ENCODE data around the gene PON2. TPM values are rescaled to one million over a fixed set of nuclear protein-coding genes. Genes with fewer than 3 reads are reported as not detected.

The PON2 gene
- total and polyA plus RNA-seq, 2 experiments from 2014 or later = 39.4 to 42.4 TPM

- no peak overlapping the region for H3K27ac Mint-ChIP-seq
- Histone ChIP-seq H3K4me2 (no peak overlapping the region), H3K27ac (ENCODE audit: low read depth) (no peak overlapping the region), H3K4me1 (ENCODE audit: insufficient read depth) (no peaks in the 10 kb centered on the region), H3K4me3 (no peak overlapping the region), H3K9me2 (ENCODE audit: insufficient read depth) (0 out of 2 replicates have a peak, but pooled peaks cover 9% of the 10 kb centered on the region), H3F3A (replicated peaks; ENCODE audit: low read depth) (no peaks in the 10 kb centered on the region), H4K20me1 (replicated peaks; ENCODE audit: insufficient read depth) (no peaks in the 10 kb centered on the region), H3K36me3 (ENCODE audit: insufficient read depth) (peaks cover 3% of the 10 kb centered on the region; the same call in 1 of the 2 replicates), H3K27me3 (ENCODE audit: insufficient read depth) (no peaks in the 10 kb centered on the region), H2AFZ (no peak overlapping the region), H3K79me2 (replicated peaks; ENCODE audit: insufficient read depth) (no peaks in the 10 kb centered on the region)
- H3K4me1 Mint-ChIP-seq = no peaks in the 10 kb centered on the region
- H3K9me3 Mint-ChIP-seq = peaks cover 39% of the 10 kb centered on the region
- no peak for TF ChIP-seq JUNB (IDR thresholded peaks at IDR 0.05; ENCODE audit: unreplicated experiment)
- TF ChIP-seq CTCF (conservative IDR thresholded peaks at IDR 0.05; ENCODE audit: low read depth in 2 of 2) = no peak
- TF ChIP-seq NANOG (IDR thresholded peaks at IDR 0.05; ENCODE audit: borderline replicate concordance) = no peak
- no peak for TF ChIP-seq ETS1 (IDR thresholded peaks at IDR 0.05)
- TF ChIP-seq CREB1 (CRISPR knock-in tag; IDR thresholded peaks at IDR 0.05; ENCODE audit: low read depth) = no peak
- no peak for TF ChIP-seq POLR2AphosphoS5 (IDR thresholded peaks at IDR 0.05; ENCODE audit: low read depth)
- TF ChIP-seq EZH2 (IDR thresholded peaks at IDR 0.05; ENCODE audit: low read depth, unreplicated experiment) = no peak
- no peak for TF ChIP-seq ZNF462 (CRISPR knock-in tag; IDR thresholded peaks at IDR 0.05)
- TF ChIP-seq ZNF331 (CRISPR knock-in tag; IDR thresholded peaks at IDR 0.05; ENCODE audit: low read depth) = no peak
- no peak for TF ChIP-seq REST (IDR thresholded peaks at IDR 0.05; ENCODE audit: unreplicated experiment)
- TF ChIP-seq ZNF114 (CRISPR knock-in tag; IDR thresholded peaks at IDR 0.05) = no peak
- TF ChIP-seq STAT1 (IDR thresholded peaks at IDR 0.05; ENCODE audit: unreplicated experiment) = no peak
- no peak for TF ChIP-seq EZH2phosphoT487 (IDR thresholded peaks at IDR 0.05; ENCODE audit: unreplicated experiment)
- H3K4me3 Mint-ChIP-seq = no peak overlapping the region
- no peak for DNase-seq (ENCODE audit: low spot score)
- peaks cover 33% of the 10 kb centered on the region; the same call in 2 of the 3 replicates for H3K36me3 Mint-ChIP-seq (ENCODE audit: low read depth)
- no peak for ATAC-seq
- H3K27me3 Mint-ChIP-seq (ENCODE audit: insufficient read depth, low read depth, poor library complexity) = peaks cover 3% of the 10 kb centered on the region
Measured at GRCh38 chr7:95375591-95376257, 59.1 kb downstream of the PON2 start.
